ENCODE measurements around the gene FOXP2.

FOXP2 gene

DNA sequence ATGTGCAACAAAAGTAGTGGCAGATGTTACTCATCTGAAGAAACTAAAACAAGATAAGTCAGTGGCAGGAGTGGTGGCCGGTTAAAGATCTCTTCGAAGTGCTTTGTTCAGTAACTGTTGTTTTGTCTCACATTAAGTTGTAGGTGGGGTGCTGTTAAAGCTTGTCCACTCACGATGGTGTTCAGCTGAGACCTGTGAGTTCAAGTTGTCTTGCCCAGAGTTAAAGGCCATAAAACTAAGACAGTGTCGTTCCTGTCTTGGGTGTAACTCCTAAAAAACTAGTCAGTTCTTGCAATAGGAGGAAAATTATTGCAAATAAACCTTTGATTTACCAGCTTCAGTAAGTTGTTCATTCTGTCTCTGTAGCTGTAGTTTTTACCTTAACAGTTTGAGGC lies 857 bp upstream of the FOXP2 start:
- Histone ChIP-seq H4K20me1 (ENCODE audit: insufficient read depth, low read length) (no peaks in the 10 kb centered on the region), H3K36me3 (ENCODE audit: insufficient read depth, low read length) (no peaks in the 10 kb centered on the region), H3K9ac (ENCODE audit: low read length) (no peak overlapping the region), H3F3A (ENCODE audit: insufficient read depth, low read length) (no peaks in the 10 kb centered on the region), H3K27ac (ENCODE audit: low read depth, low read length, poor library complexity, severe bottlenecking) (no peak overlapping the region), H3K4me3 (ENCODE audit: low read depth, low read length, poor library complexity, severe bottlenecking) (no peak overlapping the region), H3K9me2 (ENCODE audit: low read depth, low read length) (no peaks in the 10 kb centered on the region), H3K27me3 (ENCODE audit: insufficient read depth, low read length) (no peaks in the 10 kb centered on the region), H3K4me1 (ENCODE audit: insufficient read depth, low read length, severe bottlenecking) (no peaks in the 10 kb centered on the region), H3K79me2 (ENCODE audit: insufficient read depth, low read length) (no peaks in the 10 kb centered on the region), H3K4me2 (ENCODE audit: low read length) (no peak overlapping the region), H3K9me3 (ENCODE audit: low read length) (no peaks in the 10 kb centered on the region), H2AFZ (ENCODE audit: low read length) (no peak overlapping the region)
- TF ChIP-seq, protein P1, sequence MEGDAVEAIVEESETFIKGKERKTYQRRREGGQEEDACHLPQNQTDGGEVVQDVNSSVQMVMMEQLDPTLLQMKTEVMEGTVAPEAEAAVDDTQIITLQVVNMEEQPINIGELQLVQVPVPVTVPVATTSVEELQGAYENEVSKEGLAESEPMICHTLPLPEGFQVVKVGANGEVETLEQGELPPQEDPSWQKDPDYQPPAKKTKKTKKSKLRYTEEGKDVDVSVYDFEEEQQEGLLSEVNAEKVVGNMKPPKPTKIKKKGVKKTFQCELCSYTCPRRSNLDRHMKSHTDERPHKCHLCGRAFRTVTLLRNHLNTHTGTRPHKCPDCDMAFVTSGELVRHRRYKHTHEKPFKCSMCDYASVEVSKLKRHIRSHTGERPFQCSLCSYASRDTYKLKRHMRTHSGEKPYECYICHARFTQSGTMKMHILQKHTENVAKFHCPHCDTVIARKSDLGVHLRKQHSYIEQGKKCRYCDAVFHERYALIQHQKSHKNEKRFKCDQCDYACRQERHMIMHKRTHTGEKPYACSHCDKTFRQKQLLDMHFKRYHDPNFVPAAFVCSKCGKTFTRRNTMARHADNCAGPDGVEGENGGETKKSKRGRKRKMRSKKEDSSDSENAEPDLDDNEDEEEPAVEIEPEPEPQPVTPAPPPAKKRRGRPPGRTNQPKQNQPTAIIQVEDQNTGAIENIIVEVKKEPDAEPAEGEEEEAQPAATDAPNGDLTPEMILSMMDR (IDR thresholded peaks at IDR 0.05; ENCODE audit: low read length): no peak
- no peak for TF ChIP-seq EZH2 (IDR thresholded peaks at IDR 0.05; ENCODE audit: borderline replicate concordance, low read length)

DNA sequence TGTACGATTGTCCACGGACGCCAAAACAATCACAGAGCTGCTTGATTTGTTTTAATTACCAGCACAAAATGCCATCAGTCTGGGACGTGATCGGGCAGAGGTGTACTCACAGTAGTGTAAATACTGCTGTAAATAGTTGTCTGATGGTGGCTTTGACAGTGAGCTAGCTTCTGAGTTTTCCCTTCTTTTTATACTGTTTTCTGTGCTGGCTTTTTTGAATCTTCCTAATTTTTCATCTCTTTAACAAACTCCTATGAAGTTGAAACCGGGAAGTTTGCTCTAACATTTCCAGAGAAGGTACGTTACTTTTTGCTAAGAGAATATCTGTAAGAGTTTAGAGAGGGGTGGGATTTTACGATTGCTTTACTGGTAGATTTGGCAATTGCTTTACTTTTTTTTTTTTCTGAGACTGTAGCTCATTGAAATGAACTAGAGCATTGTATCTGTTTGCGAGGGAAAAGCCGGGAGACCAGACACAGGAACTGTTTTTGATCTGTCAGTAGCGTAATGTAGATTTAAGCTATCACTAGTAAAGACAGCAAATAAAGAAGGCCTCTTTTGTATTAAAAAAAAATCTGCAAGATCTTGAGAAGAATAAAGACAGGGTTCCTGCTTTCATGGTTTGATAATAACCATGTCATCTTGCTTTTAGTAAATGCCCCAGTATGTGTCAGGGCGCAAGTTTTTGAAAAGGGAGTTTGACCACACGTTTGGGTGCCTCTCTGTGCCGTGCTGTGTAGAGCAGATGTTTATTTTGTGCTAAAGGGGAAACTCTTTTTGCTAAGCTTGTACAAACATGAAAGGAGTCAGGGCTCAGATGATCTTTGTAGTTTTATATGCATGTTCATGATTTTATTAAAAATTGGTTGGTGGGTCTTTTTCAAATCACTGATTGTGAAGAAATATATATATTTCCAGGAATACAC lies 712 bp downstream of the FOXP2 start:
- Histone ChIP-seq H3K79me2 (ENCODE audit: insufficient read depth, low read length) (no peaks in the 10 kb centered on the region), H3K9ac (ENCODE audit: low read length) (no peak overlapping the region), H3K27ac (ENCODE audit: low read depth, low read length, poor library complexity, severe bottlenecking) (no peak overlapping the region), H3K4me2 (ENCODE audit: low read length) (no peak overlapping the region), H3F3A (ENCODE audit: insufficient read depth, low read length) (no peaks in the 10 kb centered on the region), H3K9me3 (ENCODE audit: low read length) (no peaks in the 10 kb centered on the region), H3K9me2 (ENCODE audit: low read depth, low read length) (no peaks in the 10 kb centered on the region), H3K27me3 (ENCODE audit: insufficient read depth, low read length) (no peaks in the 10 kb centered on the region), H4K20me1 (ENCODE audit: insufficient read depth, low read length) (no peaks in the 10 kb centered on the region), H3K36me3 (ENCODE audit: insufficient read depth, low read length) (no peaks in the 10 kb centered on the region), H2AFZ (ENCODE audit: low read length) (no peak overlapping the region), H3K4me3 (ENCODE audit: low read depth, low read length, poor library complexity, severe bottlenecking) (no peak overlapping the region), H3K4me1 (ENCODE audit: insufficient read depth, low read length, severe bottlenecking) (no peaks in the 10 kb centered on the region)
- TF ChIP-seq, protein P1 (IDR thresholded peaks at IDR 0.05; ENCODE audit: low read length): no peak
- TF ChIP-seq EZH2 (IDR thresholded peaks at IDR 0.05; ENCODE audit: borderline replicate concordance, low read length): no peak

DNA sequence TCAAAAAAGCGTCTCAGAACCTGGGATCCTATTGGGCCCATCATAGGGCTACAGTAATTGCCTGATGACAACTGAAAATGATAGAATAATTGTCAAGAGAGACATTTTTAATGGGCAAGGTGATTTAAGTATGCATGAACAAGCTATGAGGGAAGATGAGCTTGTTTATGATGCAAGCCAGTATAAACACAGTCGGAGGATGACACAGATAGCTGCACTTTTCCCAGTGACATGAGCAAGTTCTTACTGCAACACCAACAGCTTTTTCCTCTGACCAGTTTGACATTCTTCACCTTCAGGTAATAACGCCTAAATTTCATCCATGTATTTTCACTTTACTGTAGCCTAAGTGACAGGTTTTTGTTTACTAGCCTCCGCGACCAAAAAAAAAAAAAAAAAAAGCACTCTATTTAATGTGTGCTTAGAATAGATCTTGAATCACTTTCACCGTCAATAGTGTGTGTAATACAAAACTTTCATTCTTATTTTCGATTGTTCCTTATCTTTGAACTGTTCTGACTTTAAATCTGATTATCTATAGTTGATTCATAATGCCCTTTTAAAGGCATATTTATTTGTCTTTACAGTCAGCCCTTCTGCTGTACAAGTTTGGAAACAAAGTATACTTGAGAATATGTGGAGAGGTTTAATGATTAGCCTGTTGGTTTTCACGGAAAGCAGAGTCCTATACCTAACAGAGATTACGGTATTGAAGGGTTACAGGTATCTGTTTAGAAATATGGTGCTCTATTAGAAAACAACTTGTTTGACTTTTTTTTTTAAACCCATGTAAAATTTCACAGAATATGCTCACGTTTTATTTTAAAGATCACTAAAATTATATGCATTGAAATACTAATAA lies 1.7 kb downstream of the FOXP2 start:
- Histone ChIP-seq H3K4me2 (ENCODE audit: low read length) (no peak overlapping the region), H3K27ac (ENCODE audit: low read depth, low read length, poor library complexity, severe bottlenecking) (no peak overlapping the region), H3K4me3 (ENCODE audit: low read depth, low read length, poor library complexity, severe bottlenecking) (no peak overlapping the region), H3K9ac (ENCODE audit: low read length) (no peak overlapping the region), H3K27me3 (ENCODE audit: insufficient read depth, low read length) (no peaks in the 10 kb centered on the region), H3K79me2 (ENCODE audit: insufficient read depth, low read length) (no peaks in the 10 kb centered on the region), H3K9me2 (ENCODE audit: low read depth, low read length) (no peaks in the 10 kb centered on the region), H2AFZ (ENCODE audit: low read length) (no peak overlapping the region), H4K20me1 (ENCODE audit: insufficient read depth, low read length) (no peaks in the 10 kb centered on the region), H3K4me1 (ENCODE audit: insufficient read depth, low read length, severe bottlenecking) (no peaks in the 10 kb centered on the region), H3K36me3 (ENCODE audit: insufficient read depth, low read length) (no peaks in the 10 kb centered on the region), H3F3A (ENCODE audit: insufficient read depth, low read length) (no peaks in the 10 kb centered on the region), H3K9me3 (ENCODE audit: low read length) (no peaks in the 10 kb centered on the region)
- TF ChIP-seq, protein P1 (IDR thresholded peaks at IDR 0.05; ENCODE audit: low read length): no peak
- no peak for TF ChIP-seq EZH2 (IDR thresholded peaks at IDR 0.05; ENCODE audit: borderline replicate concordance, low read length)
